ENCODE data around the gene PPA2. TPM values are rescaled to one million over a fixed set of nuclear protein-coding genes. Genes with fewer than 3 reads are reported as not detected.

PPA2 gene
- total and polyA plus RNA-seq, 10 of the 15 experiments (the other 5 are each of a cell fraction or from before 2014, with no cell fraction given) = 93.8 to 293 (median 146) TPM

DNA sequence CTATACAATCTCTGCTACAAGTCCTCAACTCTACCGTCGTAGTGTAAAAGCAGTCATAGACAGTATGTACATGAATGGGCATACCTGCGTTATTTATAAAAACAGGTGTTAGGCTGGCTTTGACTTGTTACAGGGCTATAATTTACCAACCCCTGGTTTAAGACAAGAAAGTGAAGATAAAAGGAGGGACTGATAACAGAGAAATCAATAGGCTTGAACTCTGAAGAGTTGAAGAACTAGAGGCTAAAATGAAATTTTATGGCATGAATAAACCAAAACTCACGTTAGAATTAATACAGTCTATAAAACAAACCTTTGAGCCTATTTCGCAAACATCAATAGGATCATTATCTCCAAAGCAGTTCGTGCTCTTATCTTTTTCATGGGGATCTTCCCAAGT, 36.2 kb downstream of the PPA2 start (continued):
- TF ChIP-seq, protein P1, sequence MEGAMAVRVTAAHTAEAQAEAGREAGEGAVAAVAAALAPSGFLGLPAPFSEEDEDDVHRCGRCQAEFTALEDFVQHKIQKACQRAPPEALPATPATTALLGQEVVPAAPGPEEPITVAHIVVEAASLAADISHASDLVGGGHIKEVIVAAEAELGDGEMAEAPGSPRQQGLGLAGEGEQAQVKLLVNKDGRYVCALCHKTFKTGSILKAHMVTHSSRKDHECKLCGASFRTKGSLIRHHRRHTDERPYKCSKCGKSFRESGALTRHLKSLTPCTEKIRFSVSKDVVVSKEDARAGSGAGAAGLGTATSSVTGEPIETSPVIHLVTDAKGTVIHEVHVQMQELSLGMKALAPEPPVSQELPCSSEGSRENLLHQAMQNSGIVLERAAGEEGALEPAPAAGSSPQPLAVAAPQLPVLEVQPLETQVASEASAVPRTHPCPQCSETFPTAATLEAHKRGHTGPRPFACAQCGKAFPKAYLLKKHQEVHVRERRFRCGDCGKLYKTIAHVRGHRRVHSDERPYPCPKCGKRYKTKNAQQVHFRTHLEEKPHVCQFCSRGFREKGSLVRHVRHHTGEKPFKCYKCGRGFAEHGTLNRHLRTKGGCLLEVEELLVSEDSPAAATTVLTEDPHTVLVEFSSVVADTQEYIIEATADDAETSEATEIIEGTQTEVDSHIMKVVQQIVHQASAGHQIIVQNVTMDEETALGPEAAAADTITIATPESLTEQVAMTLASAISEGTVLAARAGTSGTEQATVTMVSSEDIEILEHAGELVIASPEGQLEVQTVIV (IDR thresholded peaks at IDR 0.05; ENCODE audit: borderline replicate concordance, partially characterized antibody) = no peak
- TF ChIP-seq, protein P2, sequence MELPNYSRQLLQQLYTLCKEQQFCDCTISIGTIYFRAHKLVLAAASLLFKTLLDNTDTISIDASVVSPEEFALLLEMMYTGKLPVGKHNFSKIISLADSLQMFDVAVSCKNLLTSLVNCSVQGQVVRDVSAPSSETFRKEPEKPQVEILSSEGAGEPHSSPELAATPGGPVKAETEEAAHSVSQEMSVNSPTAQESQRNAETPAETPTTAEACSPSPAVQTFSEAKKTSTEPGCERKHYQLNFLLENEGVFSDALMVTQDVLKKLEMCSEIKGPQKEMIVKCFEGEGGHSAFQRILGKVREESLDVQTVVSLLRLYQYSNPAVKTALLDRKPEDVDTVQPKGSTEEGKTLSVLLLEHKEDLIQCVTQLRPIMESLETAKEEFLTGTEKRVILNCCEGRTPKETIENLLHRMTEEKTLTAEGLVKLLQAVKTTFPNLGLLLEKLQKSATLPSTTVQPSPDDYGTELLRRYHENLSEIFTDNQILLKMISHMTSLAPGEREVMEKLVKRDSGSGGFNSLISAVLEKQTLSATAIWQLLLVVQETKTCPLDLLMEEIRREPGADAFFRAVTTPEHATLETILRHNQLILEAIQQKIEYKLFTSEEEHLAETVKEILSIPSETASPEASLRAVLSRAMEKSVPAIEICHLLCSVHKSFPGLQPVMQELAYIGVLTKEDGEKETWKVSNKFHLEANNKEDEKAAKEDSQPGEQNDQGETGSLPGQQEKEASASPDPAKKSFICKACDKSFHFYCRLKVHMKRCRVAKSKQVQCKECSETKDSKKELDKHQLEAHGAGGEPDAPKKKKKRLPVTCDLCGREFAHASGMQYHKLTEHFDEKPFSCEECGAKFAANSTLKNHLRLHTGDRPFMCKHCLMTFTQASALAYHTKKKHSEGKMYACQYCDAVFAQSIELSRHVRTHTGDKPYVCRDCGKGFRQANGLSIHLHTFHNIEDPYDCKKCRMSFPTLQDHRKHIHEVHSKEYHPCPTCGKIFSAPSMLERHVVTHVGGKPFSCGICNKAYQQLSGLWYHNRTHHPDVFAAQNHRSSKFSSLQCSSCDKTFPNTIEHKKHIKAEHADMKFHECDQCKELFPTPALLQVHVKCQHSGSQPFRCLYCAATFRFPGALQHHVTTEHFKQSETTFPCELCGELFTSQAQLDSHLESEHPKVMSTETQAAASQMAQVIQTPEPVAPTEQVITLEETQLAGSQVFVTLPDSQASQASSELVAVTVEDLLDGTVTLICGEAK (IDR thresholded peaks at IDR 0.05; ENCODE audit: borderline replicate concordance) = no peak
- TF ChIP-seq, protein P3, sequence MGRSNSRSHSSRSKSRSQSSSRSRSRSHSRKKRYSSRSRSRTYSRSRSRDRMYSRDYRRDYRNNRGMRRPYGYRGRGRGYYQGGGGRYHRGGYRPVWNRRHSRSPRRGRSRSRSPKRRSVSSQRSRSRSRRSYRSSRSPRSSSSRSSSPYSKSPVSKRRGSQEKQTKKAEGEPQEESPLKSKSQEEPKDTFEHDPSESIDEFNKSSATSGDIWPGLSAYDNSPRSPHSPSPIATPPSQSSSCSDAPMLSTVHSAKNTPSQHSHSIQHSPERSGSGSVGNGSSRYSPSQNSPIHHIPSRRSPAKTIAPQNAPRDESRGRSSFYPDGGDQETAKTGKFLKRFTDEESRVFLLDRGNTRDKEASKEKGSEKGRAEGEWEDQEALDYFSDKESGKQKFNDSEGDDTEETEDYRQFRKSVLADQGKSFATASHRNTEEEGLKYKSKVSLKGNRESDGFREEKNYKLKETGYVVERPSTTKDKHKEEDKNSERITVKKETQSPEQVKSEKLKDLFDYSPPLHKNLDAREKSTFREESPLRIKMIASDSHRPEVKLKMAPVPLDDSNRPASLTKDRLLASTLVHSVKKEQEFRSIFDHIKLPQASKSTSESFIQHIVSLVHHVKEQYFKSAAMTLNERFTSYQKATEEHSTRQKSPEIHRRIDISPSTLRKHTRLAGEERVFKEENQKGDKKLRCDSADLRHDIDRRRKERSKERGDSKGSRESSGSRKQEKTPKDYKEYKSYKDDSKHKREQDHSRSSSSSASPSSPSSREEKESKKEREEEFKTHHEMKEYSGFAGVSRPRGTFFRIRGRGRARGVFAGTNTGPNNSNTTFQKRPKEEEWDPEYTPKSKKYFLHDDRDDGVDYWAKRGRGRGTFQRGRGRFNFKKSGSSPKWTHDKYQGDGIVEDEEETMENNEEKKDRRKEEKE (IDR thresholded peaks at IDR 0.05) = no peak
- TF ChIP-seq CHD1 (IDR thresholded peaks at IDR 0.05; ENCODE audit: low read depth, low read length) = no peak
- no peak for TF ChIP-seq MTA2 (IDR thresholded peaks at IDR 0.05; ENCODE audit: low read depth)
- no peak for TF ChIP-seq WRNIP1 (IDR thresholded peaks at IDR 0.05; ENCODE audit: borderline replicate concordance, low read depth, low read length)

All from GM12878 (cell line).